Type B pancreatic cell (in vitro differentiated cells): ENCODE results near the gene HEBP2. TPM values are rescaled to one million over a fixed set of nuclear protein-coding genes. Genes with fewer than 3 reads are reported as not detected.
A peak's percentile ranks its signal among the peaks of the same experiment; 100 is the strongest.

Experiments
- DNase-seq: peaks from one replicate; pipeline ENCODE4 v3.0.0; 2021; ENCODE audit warnings: mixed read lengths; ENCODE audit not compliant: unreplicated experiment; ENCODE audit errors: extremely low spot score
- H3K27ac Mint-ChIP-seq: 2 replicates; pipeline ENCODE4 v1.8.0; 2021; ENCODE audit warnings: mild to moderate bottlenecking, mixed read lengths
- H3K27me3 Mint-ChIP-seq: 2 replicates; pipeline ENCODE4 v1.8.0; 2021; ENCODE audit warnings: mixed read lengths
- H3K36me3 Mint-ChIP-seq: 2 replicates; pipeline ENCODE4 v1.8.0; 2021; ENCODE audit warnings: mixed read lengths
- H3K4me1 Mint-ChIP-seq: one replicate; pipeline ENCODE4 v1.8.0; 2021; ENCODE audit warnings: mixed read lengths; ENCODE audit not compliant: unreplicated experiment
- H3K4me3 Mint-ChIP-seq: 2 replicates; pipeline ENCODE4 v1.8.0; 2021; ENCODE audit warnings: mild to moderate bottlenecking, mixed read lengths
- H3K9me3 Mint-ChIP-seq: 2 replicates; pipeline ENCODE4 v1.8.0; 2021; ENCODE audit warnings: mixed read lengths
- CTCF ChIP-seq: fragments of 200-600 bp; sonication (generic); conservative IDR thresholded peaks from 2 replicates; pipeline ENCODE4 v1.5.0; 2021; ENCODE audit warnings: antibody characterized with exemption, mild to moderate bottlenecking
- total RNA-seq: library from RNA; stranded (reverse); gene quantifications from 2 replicates; pipeline ENCODE4 v1.2.1, GENCODE V29; 2021; ENCODE audit warnings: low replicate concordance

The HEBP2 gene
- total RNA-seq, 1 donor from 2014 or later, result 68.9 TPM

GRCh38 chr6:138400326-138400725 lies 3.7 kb upstream of the HEBP2 start:
- Mint-ChIP-seq H3K4me1 (peaks cover 10% of the 10 kb centered on the region), H3K4me3 (no peak overlapping the region), H3K9me3 (no peaks in the 10 kb centered on the region), H3K36me3 (peaks cover 4% of the 10 kb centered on the region), H3K27ac (no peak overlapping the region), H3K27me3 (no peaks in the 10 kb centered on the region)
- TF ChIP-seq CTCF, result no peak
- no peak for DNase-seq

- no peaks in the 10 kb centered on the region for H3K9me3 Mint-ChIP-seq
- H3K4me3 Mint-ChIP-seq, result peak overlapping the region; percentile 54
- peaks cover 14% of the 10 kb centered on the region for H3K36me3 Mint-ChIP-seq
- peak overlapping the region; percentile 63 for H3K27ac Mint-ChIP-seq
- DNase-seq, result no peak
- TF ChIP-seq CTCF, result no peak
- no peaks in the 10 kb centered on the region for H3K27me3 Mint-ChIP-seq
- H3K4me1 Mint-ChIP-seq, result peaks cover 17% of the 10 kb centered on the region
Measured at GRCh38 chr6:138401960-138402837, 1.8 kb upstream of the HEBP2 start.

- no peak for TF ChIP-seq CTCF
- H3K9me3 Mint-ChIP-seq, result no peaks in the 10 kb centered on the region
- peaks cover 13% of the 10 kb centered on the region for H3K4me1 Mint-ChIP-seq
- H3K36me3 Mint-ChIP-seq, result peaks cover 18% of the 10 kb centered on the region
- no peaks in the 10 kb centered on the region for H3K27me3 Mint-ChIP-seq
- no peak for DNase-seq
- peak overlapping the region; percentile 69 for H3K27ac Mint-ChIP-seq
- peak overlapping the region; percentile 83 for H3K4me3 Mint-ChIP-seq
Measured at GRCh38 chr6:138402838-138403187, 1.2 kb upstream of the HEBP2 start.

GRCh38 chr6:138403324-138403800 lies 661 bp upstream of the HEBP2 start:
- Mint-ChIP-seq H3K27me3 (no peaks in the 10 kb centered on the region), H3K27ac (peak overlapping the region; percentile 69), H3K36me3 (peaks cover 22% of the 10 kb centered on the region), H3K4me1 (peaks cover 11% of the 10 kb centered on the region), H3K9me3 (no peaks in the 10 kb centered on the region), H3K4me3 (peak overlapping the region; percentile 83)
- TF ChIP-seq CTCF, result peak; percentile 25
- DNase-seq, result no peak

- Mint-ChIP-seq H3K4me3 (peak overlapping the region; percentile 94), H3K9me3 (no peaks in the 10 kb centered on the region), H3K27ac (peak overlapping the region; percentile 74), H3K4me1 (peaks cover 11% of the 10 kb centered on the region), H3K36me3 (peaks cover 33% of the 10 kb centered on the region), H3K27me3 (no peaks in the 10 kb centered on the region)
- no peak for DNase-seq
- no peak for TF ChIP-seq CTCF
Measured at GRCh38 chr6:138404666-138405337, 779 bp downstream of the HEBP2 start.
